Calu3 (cell line): ENCODE measurements around the gene LMX1A. TPM values are rescaled to one million over a fixed set of nuclear protein-coding genes. Genes with fewer than 3 reads are reported as not detected.

Experiments used
- BruUV-seq: library from RNA; stranded (reverse); fragments of 400-500 nt; replicated peaks from 2 replicates; lab custom pipeline; 2021; lab: Mats Ljungman, UMichigan
- CTCF ChIA-PET: fragments of 300-600 bp; sonication (Branson Sonifier 250); formaldehyde crosslinking; loops from one replicate; lab custom pipeline; 2022; ENCODE audit warnings: antibody characterized with exemption; lab: Charles Lee
- DNase-seq: peaks from one replicate; pipeline ENCODE4 v3.0.0; 2022
- H3K27ac Mint-ChIP-seq: one replicate; pipeline ENCODE4 v1.8.0; 2022; ENCODE audit warnings: mixed read lengths; ENCODE audit not compliant: unreplicated experiment
- H3K27me3 Mint-ChIP-seq: one replicate; pipeline ENCODE4 v1.8.0; 2022; ENCODE audit warnings: mixed read lengths; ENCODE audit not compliant: unreplicated experiment
- H3K36me3 Mint-ChIP-seq: one replicate; pipeline ENCODE4 v1.8.0; 2022; ENCODE audit warnings: mild to moderate bottlenecking, moderate library complexity, mixed read lengths; ENCODE audit not compliant: insufficient read depth, unreplicated experiment
- H3K4me1 Mint-ChIP-seq: one replicate; pipeline ENCODE4 v1.8.0; 2022; ENCODE audit warnings: mild to moderate bottlenecking, low read depth, mixed read lengths; ENCODE audit not compliant: unreplicated experiment
- H3K4me3 Mint-ChIP-seq: one replicate; pipeline ENCODE4 v1.8.0; 2022; ENCODE audit warnings: mild to moderate bottlenecking, low read depth, moderate library complexity, mixed read lengths; ENCODE audit not compliant: unreplicated experiment
- H3K9me3 Mint-ChIP-seq: one replicate; pipeline ENCODE4 v1.8.0; 2022; ENCODE audit warnings: low read depth, mixed read lengths; ENCODE audit not compliant: unreplicated experiment
- CTCF ChIP-seq: fragments of 200-600 bp; IDR thresholded peaks from one replicate; pipeline ENCODE4 v1.8.0; 2022; ENCODE audit warnings: antibody characterized with exemption; ENCODE audit not compliant: unreplicated experiment
- intact Hi-C: fragments of 100-400 bp; cut with micrococcal nuclease; formaldehyde crosslinking; loops from one replicate; pipeline ENCODE4 v1.10.0; 2022; ENCODE audit not compliant: unreplicated experiment
- total RNA-seq: library from RNA; stranded (reverse); gene quantifications from 2 replicates; pipeline ENCODE4 v1.2.3, GENCODE V29; 2022

LMX1A gene
- total RNA-seq, 1 experiment from 2014 or later: not detected

GRCh38 chr1:165345502-165345901 lies 11.0 kb downstream of the LMX1A start:
- H3K4me1 Mint-ChIP-seq: no peaks in the 10 kb centered on the region
- H3K27me3 Mint-ChIP-seq: peaks cover 100% of the 10 kb centered on the region
- DNase-seq: no peak
- CTCF ChIA-PET: no interaction called here
- H3K27ac Mint-ChIP-seq: no peak overlapping the region
- H3K9me3 Mint-ChIP-seq: no peaks in the 10 kb centered on the region
- no peak overlapping the region for H3K4me3 Mint-ChIP-seq
- intact Hi-C loops: no loop called here
- H3K36me3 Mint-ChIP-seq: no peaks in the 10 kb centered on the region
- TF ChIP-seq CTCF: no peak
- no TSS peak for BruUV-seq

GRCh38 chr1:165344736-165345135 lies 11.8 kb downstream of the LMX1A start:
- Mint-ChIP-seq H3K4me1 (no peaks in the 10 kb centered on the region), H3K27ac (no peak overlapping the region), H3K27me3 (peaks cover 100% of the 10 kb centered on the region), H3K36me3 (no peaks in the 10 kb centered on the region), H3K4me3 (no peak overlapping the region), H3K9me3 (no peaks in the 10 kb centered on the region)
- intact Hi-C loops: no loop called here
- CTCF ChIA-PET: no interaction called here
- no TSS peak for BruUV-seq
- no peak for DNase-seq
- TF ChIP-seq CTCF: no peak

- Mint-ChIP-seq H3K4me1 (no peaks in the 10 kb centered on the region), H3K9me3 (no peaks in the 10 kb centered on the region), H3K4me3 (no peak overlapping the region), H3K36me3 (no peaks in the 10 kb centered on the region), H3K27ac (no peak overlapping the region), H3K27me3 (peaks cover 100% of the 10 kb centered on the region)
- TF ChIP-seq CTCF: no peak
- CTCF ChIA-PET: no interaction called here
- intact Hi-C loops: no loop called here
- no peak for DNase-seq
- BruUV-seq: no TSS peak
Observed at GRCh38 chr1:165344198-165344597, 12.3 kb downstream of the LMX1A start.

- DNase-seq: no peak
- no peak overlapping the region for H3K4me3 Mint-ChIP-seq
- peaks cover 89% of the 10 kb centered on the region for H3K27me3 Mint-ChIP-seq
- no peak overlapping the region for H3K27ac Mint-ChIP-seq
- no peaks in the 10 kb centered on the region for H3K36me3 Mint-ChIP-seq
- intact Hi-C loops: no loop called here
- TF ChIP-seq CTCF: no peak
- no TSS peak for BruUV-seq
- no peaks in the 10 kb centered on the region for H3K9me3 Mint-ChIP-seq
- CTCF ChIA-PET: interaction anchor here (0.8 kb wide), 1 partner anchor 25 kb away, joined by 3 read pairs; no protein-coding TSS in a partner anchor
- no peaks in the 10 kb centered on the region for H3K4me1 Mint-ChIP-seq
Observed at GRCh38 chr1:165342587-165342986, 13.9 kb downstream of the LMX1A start.
